ENCODE measurements around the gene ZNF280C.
"Not testable (repeated sequence)": the region's sequence is repeated elsewhere in the genome, so short reads cannot be mapped to it uniquely, and the experiment has no call there.

The ZNF280C gene

DNA sequence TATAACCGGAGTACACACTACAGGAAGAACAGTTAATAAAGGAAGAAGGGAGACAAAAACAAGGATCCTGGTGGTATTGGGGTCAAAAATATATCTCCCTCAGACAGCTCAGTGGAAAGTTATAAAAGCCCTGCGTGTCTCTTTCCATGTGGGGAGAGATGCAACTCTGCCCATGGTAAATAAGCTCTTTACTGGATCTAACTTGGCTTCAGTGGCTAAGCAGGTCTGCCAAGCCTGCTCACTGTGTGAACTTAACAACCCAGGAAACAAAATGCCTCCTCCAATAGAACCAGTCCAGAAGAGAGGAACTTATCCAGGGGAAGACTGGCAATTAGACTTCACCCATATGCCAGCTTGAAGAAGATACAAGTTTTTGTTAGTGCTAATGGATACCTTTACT lies 17.0 kb upstream of the ZNF280C start:
- Histone ChIP-seq H3K4me3 (ENCODE audit: low read depth, low read length) (no peak overlapping the region), H3K4me1 (ENCODE audit: control insufficient read depth, insufficient read depth, low read length, unreplicated experiment) (no peaks in the 10 kb centered on the region), H3K79me2 (ENCODE audit: control insufficient read depth, insufficient read depth, low read length, unreplicated experiment) (no peaks in the 10 kb centered on the region), H3K27me3 (ENCODE audit: insufficient read depth, low read length) (no peaks in the 10 kb centered on the region), H2AFZ (ENCODE audit: low read length, unreplicated experiment) (no peak overlapping the region), H3K27ac (ENCODE audit: low read depth, low read length) (no peak overlapping the region), H3K36me3 (ENCODE audit: insufficient read depth, low read length) (no peaks in the 10 kb centered on the region)

DNA sequence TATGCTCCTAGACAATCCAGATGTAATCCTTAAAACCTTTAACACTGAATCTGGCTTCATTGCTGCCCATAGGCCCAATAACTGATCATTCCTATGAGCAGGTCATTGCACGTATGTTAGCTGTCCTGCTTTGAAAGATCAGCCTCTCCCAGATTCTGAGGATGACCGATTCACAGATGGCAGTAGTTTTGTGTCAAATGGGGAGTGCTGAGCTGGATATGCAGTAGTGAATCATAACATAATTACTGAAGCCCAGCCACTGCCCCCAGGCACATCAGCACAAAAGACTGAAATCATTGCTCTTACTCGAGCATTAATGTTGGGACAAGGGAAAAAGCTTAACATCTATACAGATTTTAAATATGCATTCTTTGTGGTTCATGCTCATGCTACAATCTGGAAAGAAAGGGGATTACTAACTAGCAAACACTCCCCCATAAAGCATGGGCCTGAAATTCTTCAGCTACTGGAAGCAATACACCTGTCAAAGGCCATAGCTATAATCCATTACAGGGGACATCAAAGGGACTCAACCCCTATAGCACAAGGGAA lies 16.4 kb upstream of the ZNF280C start:
- Histone ChIP-seq H3K79me2 (ENCODE audit: control insufficient read depth, insufficient read depth, low read length, unreplicated experiment) (no peaks in the 10 kb centered on the region), H3K4me3 (ENCODE audit: low read depth, low read length) (no peak overlapping the region), H3K27ac (ENCODE audit: low read depth, low read length) (no peak overlapping the region), H3K27me3 (ENCODE audit: insufficient read depth, low read length) (no peaks in the 10 kb centered on the region), H3K4me1 (ENCODE audit: control insufficient read depth, insufficient read depth, low read length, unreplicated experiment) (no peaks in the 10 kb centered on the region), H3K36me3 (ENCODE audit: insufficient read depth, low read length) (no peaks in the 10 kb centered on the region), H2AFZ (ENCODE audit: low read length, unreplicated experiment) (no peak overlapping the region)

DNA sequence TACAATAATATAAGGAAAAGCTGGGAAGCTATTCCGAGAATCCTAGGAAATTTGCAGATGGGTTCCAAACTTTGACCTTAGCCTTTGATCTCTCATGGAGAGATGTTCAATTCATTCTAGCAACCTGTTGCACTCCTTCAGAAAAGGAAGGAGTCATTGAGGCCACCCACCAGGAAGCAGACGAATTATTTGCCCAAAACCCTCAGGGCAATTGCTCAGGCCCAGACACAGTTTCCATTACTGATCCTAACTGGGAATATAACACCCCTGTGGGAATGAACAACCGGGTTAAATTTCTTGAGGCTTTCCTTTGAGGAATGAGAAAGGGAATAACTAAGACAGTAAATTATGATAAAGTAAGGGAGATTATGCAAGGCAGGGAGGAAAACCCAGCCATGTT lies 13.5 kb upstream of the ZNF280C start:
- H3K79me2 ChIP-seq (ENCODE audit: control insufficient read depth, insufficient read depth, low read length, unreplicated experiment) = no peaks in the 10 kb centered on the region
- no peak overlapping the region for H3K27ac ChIP-seq (ENCODE audit: low read depth, low read length)
- H2AFZ ChIP-seq (ENCODE audit: low read length, unreplicated experiment) = no peak overlapping the region
- no peaks in the 10 kb centered on the region for H3K36me3 ChIP-seq (ENCODE audit: insufficient read depth, low read length)
- H3K4me3 ChIP-seq (ENCODE audit: low read depth, low read length) = no peak overlapping the region
- H3K27me3 ChIP-seq (ENCODE audit: insufficient read depth, low read length) = no peaks in the 10 kb centered on the region
- no peaks in the 10 kb centered on the region for H3K4me1 ChIP-seq (ENCODE audit: control insufficient read depth, insufficient read depth, low read length, unreplicated experiment)

DNA sequence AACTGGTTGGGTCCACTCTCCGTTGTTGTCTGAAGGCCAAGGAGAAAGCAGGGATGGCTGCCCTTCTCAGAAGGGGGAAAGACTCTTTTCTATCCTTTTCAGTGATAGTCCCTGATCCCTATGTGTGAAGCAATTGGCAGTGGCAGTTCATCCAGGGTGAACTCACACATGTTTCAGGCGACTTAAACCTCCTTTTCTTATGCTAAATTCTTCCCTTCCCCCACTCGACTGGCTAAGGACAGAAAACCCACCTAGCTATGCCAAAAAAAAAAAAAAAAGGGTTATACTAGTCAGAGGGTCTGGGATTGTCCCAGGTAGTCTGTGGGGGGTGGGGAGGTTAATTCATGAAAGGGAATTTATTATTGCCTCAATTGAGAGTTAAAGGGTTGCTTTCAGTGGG lies 12.2 kb upstream of the ZNF280C start:
- H3K27ac ChIP-seq (ENCODE audit: low read depth, low read length) = no peak overlapping the region
- no peaks in the 10 kb centered on the region for H3K27me3 ChIP-seq (ENCODE audit: insufficient read depth, low read length)
- H3K4me1 ChIP-seq (ENCODE audit: control insufficient read depth, insufficient read depth, low read length, unreplicated experiment) = no peaks in the 10 kb centered on the region
- no peak overlapping the region for H3K4me3 ChIP-seq (ENCODE audit: low read depth, low read length)
- no peaks in the 10 kb centered on the region for H3K36me3 ChIP-seq (ENCODE audit: insufficient read depth, low read length)
- H2AFZ ChIP-seq (ENCODE audit: low read length, unreplicated experiment) = no peak overlapping the region
- H3K79me2 ChIP-seq (ENCODE audit: control insufficient read depth, insufficient read depth, low read length, unreplicated experiment) = no peaks in the 10 kb centered on the region

DNA sequence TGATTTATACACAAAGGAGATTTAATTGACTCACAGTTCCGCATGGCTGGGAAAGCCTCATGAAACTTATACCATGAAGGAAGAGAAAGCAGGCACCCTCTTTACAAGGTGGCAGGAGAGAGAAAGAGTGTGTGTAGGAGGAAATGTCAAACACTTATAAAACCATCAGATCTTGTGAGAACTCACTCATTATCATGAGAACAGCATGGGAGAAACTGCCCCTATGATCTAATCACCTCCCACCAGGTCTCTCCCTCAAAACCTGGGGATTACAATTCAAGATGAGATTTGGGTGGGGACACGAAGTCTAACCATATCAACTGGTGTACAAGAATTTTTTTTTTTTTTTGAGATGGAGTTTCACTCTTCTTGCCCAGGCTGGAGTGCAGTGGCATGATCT lies 3.6 kb upstream of the ZNF280C start:
- not testable (repeated sequence) for H2AFZ ChIP-seq (ENCODE audit: low read length, unreplicated experiment); H3K79me2 ChIP-seq (ENCODE audit: control insufficient read depth, insufficient read depth, low read length, unreplicated experiment); H3K27me3 ChIP-seq (ENCODE audit: insufficient read depth, low read length); H3K4me3 ChIP-seq (ENCODE audit: low read depth, low read length); H3K27ac ChIP-seq (ENCODE audit: low read depth, low read length); H3K36me3 ChIP-seq (ENCODE audit: insufficient read depth, low read length); H3K4me1 ChIP-seq (ENCODE audit: control insufficient read depth, insufficient read depth, low read length, unreplicated experiment)

DNA sequence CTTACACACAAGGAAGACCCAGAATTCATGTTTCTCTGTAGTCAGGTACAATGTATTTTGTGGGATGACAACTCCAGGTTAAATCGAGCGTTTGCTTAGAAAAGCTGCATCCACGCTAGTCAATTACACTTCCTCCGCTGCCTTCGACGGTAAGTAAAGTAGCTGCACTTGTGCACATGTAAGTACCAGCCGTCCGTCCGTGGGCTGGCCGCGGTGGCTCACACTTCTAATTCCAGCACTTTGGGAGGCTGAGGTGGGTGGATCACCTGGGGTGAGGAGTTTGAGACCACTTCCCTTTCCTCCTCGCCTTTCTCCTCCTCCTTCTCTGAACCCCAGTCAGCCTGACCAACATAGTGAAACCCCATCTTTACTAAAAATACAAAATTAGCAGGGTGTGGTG lies 692 bp upstream of the ZNF280C start:
- H3K4me3 ChIP-seq (ENCODE audit: low read depth, low read length); H3K36me3 ChIP-seq (ENCODE audit: insufficient read depth, low read length); H3K27me3 ChIP-seq (ENCODE audit: insufficient read depth, low read length); H2AFZ ChIP-seq (ENCODE audit: low read length, unreplicated experiment); H3K27ac ChIP-seq (ENCODE audit: low read depth, low read length): not testable (repeated sequence)
- Histone ChIP-seq H3K79me2 (ENCODE audit: control insufficient read depth, insufficient read depth, low read length, unreplicated experiment) (peaks cover 32% of the 10 kb centered on the region), H3K4me1 (ENCODE audit: control insufficient read depth, insufficient read depth, low read length, unreplicated experiment) (peaks cover 14% of the 10 kb centered on the region)

DNA sequence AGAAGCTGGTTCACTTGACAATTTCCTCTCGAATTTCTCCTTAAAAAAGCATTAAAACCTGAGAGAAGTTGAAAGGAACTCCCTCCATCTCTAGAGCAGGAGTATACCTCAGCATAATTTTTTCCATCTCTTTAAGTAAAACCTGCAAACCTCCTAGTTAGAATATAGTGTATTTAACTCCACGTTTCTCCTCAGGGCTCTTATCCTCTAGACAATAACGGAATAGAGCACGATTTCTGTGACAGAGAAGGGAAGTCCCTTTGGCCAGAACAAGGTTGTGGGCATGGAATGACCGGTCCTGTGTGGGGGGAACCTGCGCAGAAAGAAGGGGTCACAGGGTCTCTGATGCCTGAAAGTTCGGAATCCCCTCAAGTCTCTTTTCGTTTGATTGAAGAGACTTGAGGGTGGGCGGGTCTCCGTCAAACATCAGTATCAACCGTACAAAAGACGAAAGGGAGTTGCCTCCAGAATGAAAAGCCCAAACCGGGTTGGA lies 697 bp downstream of the ZNF280C start:
- H3K27ac ChIP-seq (ENCODE audit: low read depth, low read length) = peak overlapping the region; percentile 82
- peaks cover 42% of the 10 kb centered on the region for H3K79me2 ChIP-seq (ENCODE audit: control insufficient read depth, insufficient read depth, low read length, unreplicated experiment)
- no peaks in the 10 kb centered on the region for H3K27me3 ChIP-seq (ENCODE audit: insufficient read depth, low read length)
- peak overlapping the region; percentile 82 for H3K4me3 ChIP-seq (ENCODE audit: low read depth, low read length)
- no peak overlapping the region for H2AFZ ChIP-seq (ENCODE audit: low read length, unreplicated experiment)
- peaks cover 14% of the 10 kb centered on the region for H3K4me1 ChIP-seq (ENCODE audit: control insufficient read depth, insufficient read depth, low read length, unreplicated experiment)
- no peaks in the 10 kb centered on the region; the same call in 1 of the 2 replicates for H3K36me3 ChIP-seq (ENCODE audit: insufficient read depth, low read length)

DNA sequence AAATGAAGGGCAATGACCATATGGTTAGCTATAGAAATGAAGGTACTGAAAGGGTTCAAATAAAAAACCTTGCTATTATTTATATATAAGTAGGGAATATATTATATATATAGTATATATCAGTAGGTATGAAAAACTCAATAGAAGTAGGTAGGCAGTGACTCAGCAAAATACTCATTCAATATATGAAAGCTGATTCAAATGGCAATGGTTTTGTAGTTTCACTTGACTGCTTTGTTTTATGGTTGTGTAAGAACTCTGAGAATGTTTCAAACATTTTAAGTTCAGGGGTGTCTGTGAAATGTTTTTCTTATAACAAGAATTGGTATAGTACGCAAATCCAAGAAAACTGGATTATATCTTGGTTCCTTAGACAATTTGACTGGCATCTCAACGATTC lies 4.1 kb downstream of the ZNF280C start:
- H3K36me3 ChIP-seq (ENCODE audit: insufficient read depth, low read length) = no peaks in the 10 kb centered on the region; the same call in 1 of the 2 replicates
- no peak overlapping the region for H3K4me3 ChIP-seq (ENCODE audit: low read depth, low read length)
- H3K79me2 ChIP-seq (ENCODE audit: control insufficient read depth, insufficient read depth, low read length, unreplicated experiment) = peaks cover 57% of the 10 kb centered on the region
- H3K27ac ChIP-seq (ENCODE audit: low read depth, low read length) = peak overlapping the region; percentile 36
- no peak overlapping the region for H2AFZ ChIP-seq (ENCODE audit: low read length, unreplicated experiment)
- peaks cover 14% of the 10 kb centered on the region for H3K4me1 ChIP-seq (ENCODE audit: control insufficient read depth, insufficient read depth, low read length, unreplicated experiment)
- no peaks in the 10 kb centered on the region for H3K27me3 ChIP-seq (ENCODE audit: insufficient read depth, low read length)

DNA sequence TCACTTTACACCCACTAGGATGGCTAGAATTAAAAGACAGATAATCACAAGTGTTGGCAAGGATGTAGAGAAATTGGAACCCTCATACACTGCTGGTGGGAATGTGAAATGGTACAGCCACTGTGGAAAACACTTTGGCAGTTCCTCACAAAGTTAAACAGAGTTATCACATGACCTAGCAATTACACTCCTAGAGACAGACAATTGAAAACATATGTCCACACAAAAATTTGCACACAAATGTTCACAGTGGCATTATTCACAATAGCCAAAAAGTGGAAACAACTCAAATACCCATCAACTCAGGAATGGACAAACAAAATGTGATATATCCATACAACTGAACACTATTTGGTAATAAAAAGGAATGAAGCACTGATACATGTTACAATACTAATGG lies 5.7 kb downstream of the ZNF280C start:
- Histone ChIP-seq H3K79me2 (ENCODE audit: control insufficient read depth, insufficient read depth, low read length, unreplicated experiment) (peaks cover 56% of the 10 kb centered on the region), H3K27ac (ENCODE audit: low read depth, low read length) (no peak overlapping the region), H3K4me1 (ENCODE audit: control insufficient read depth, insufficient read depth, low read length, unreplicated experiment) (peaks cover 14% of the 10 kb centered on the region), H2AFZ (ENCODE audit: low read length, unreplicated experiment) (no peak overlapping the region), H3K27me3 (ENCODE audit: insufficient read depth, low read length) (no peaks in the 10 kb centered on the region), H3K4me3 (ENCODE audit: low read depth, low read length) (no peak overlapping the region), H3K36me3 (ENCODE audit: insufficient read depth, low read length) (no peaks in the 10 kb centered on the region; the same call in 1 of the 2 replicates)

DNA sequence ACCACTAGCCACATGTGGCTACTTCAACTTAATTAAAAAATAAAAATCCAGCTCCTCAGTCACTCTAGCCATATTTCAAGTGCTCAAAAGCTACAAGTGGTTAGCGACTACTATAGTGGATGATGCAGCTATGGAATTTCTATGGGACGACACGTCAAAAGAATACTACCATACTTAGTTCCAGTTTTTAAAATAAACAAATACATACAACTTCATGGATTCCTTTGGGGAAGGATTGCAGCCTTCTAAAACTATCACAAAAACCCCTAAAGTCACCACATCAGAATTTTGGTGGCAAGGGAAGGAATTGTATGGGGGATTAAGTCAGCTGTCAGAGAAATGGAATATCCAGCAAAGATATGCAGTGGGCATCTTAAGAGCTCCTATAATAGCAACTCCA lies 6.5 kb downstream of the ZNF280C start:
- Histone ChIP-seq H3K27me3 (ENCODE audit: insufficient read depth, low read length) (no peaks in the 10 kb centered on the region), H3K36me3 (ENCODE audit: insufficient read depth, low read length) (no peaks in the 10 kb centered on the region; the same call in 1 of the 2 replicates), H3K79me2 (ENCODE audit: control insufficient read depth, insufficient read depth, low read length, unreplicated experiment) (peaks cover 48% of the 10 kb centered on the region), H3K27ac (ENCODE audit: low read depth, low read length) (no peak overlapping the region), H3K4me1 (ENCODE audit: control insufficient read depth, insufficient read depth, low read length, unreplicated experiment) (peaks cover 14% of the 10 kb centered on the region), H2AFZ (ENCODE audit: low read length, unreplicated experiment) (no peak overlapping the region), H3K4me3 (ENCODE audit: low read depth, low read length) (no peak overlapping the region)

DNA sequence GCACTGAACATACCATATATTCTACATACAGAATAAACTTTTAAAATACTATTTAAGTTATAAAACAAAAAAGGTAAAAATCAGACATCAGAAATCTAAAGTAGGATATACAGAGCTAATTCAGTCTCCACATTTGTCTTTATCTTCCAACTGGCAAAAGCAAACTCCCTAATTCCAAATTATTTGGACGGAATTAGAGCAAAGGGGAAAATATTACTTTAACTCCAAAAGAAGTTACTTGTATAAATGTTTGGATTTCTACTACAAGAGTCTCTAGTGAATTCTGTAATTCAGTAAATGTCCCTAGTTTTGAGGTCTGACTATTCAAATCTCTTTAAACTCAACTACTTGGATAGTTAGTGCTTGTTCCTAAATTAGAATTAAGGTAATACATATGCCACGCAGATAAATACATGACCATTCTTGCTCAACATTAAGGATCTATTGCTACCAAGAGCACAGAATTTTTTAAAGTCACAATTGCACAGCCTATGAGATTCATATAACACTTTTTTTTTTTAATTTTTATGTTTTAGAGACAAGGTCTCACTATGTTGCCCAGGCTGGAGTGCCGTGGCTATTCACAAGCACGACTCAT lies 7.3 kb downstream of the ZNF280C start:
- H2AFZ ChIP-seq (ENCODE audit: low read length, unreplicated experiment) = no peak overlapping the region
- peaks cover 40% of the 10 kb centered on the region for H3K79me2 ChIP-seq (ENCODE audit: control insufficient read depth, insufficient read depth, low read length, unreplicated experiment)
- H3K27ac ChIP-seq (ENCODE audit: low read depth, low read length) = no peak overlapping the region
- no peaks in the 10 kb centered on the region; the same call in 1 of the 2 replicates for H3K36me3 ChIP-seq (ENCODE audit: insufficient read depth, low read length)
- H3K4me3 ChIP-seq (ENCODE audit: low read depth, low read length) = no peak overlapping the region
- no peaks in the 10 kb centered on the region for H3K27me3 ChIP-seq (ENCODE audit: insufficient read depth, low read length)
- H3K4me1 ChIP-seq (ENCODE audit: control insufficient read depth, insufficient read depth, low read length, unreplicated experiment) = peaks cover 12% of the 10 kb centered on the region
